SK-N-SH (cell line): ENCODE data around the gene PRAME. TPM values are rescaled to one million over a fixed set of nuclear protein-coding genes. Genes with fewer than 3 reads are reported as not detected.

Experiments
- CTCF ChIA-PET: fragments of 300-600, 350-600 bp; formaldehyde crosslinking; extraction: SDS; loops from one replicate; lab custom pipeline; 2021; lab: Yijun Ruan, JAX
- POLR2A ChIA-PET: fragments of 350-600 bp; sonication (Branson Sonifier 250); formaldehyde crosslinking; extraction: SDS; loops from one replicate; lab custom pipeline; 2020; ENCODE audit warnings: antibody characterized with exemption, inconsistent platforms; lab: Yijun Ruan, JAX
- DNase-seq: peaks from one replicate; pipeline ENCODE4 v3.0.0; 2012
- H2AFZ ChIP-seq: fragments of 200-600 bp; sonication (generic); 2 replicates; pipeline ENCODE4 v1.8.1; 2016; ENCODE audit warnings: antibody characterized with exemption, mild to moderate bottlenecking, low read depth
- H3F3A ChIP-seq: fragments of 200-600 bp; sonication (generic); replicated peaks from 2 replicates; pipeline ENCODE3; 2016; ENCODE audit warnings: antibody characterized with exemption, mild to moderate bottlenecking; ENCODE audit not compliant: insufficient read depth
- H3K27ac ChIP-seq, 2 experiments: fragments of 200-500 bp in 1 of 2; fragments of 200-600 bp in 1 of 2; sonication (Bioruptor generic) in 1 of 2; sonication (generic), shearing (Covaris generic) in 1 of 2; 2 replicates each; pipeline versions ENCODE4 v1.5.1 to v1.6.1; 2014 to 2016; ENCODE audit warnings: low read depth in 2 of 2, inconsistent platforms in 1 of 2, low read length in 1 of 2, mild to moderate bottlenecking in 1 of 2, mixed read lengths in 1 of 2
- H3K27me3 ChIP-seq: fragments of 200-600 bp; sonication (generic), shearing (Covaris generic); 2 replicates; pipeline ENCODE4 v1.6.1; 2016; ENCODE audit warnings: mixed run types; ENCODE audit not compliant: insufficient read depth
- H3K36me3 ChIP-seq, 2 experiments: fragments of 200-500 bp in 1 of 2; fragments of 200-600 bp in 1 of 2; sonication (Bioruptor generic) in 1 of 2; sonication (generic) in 1 of 2; replicated peaks in 1 of 2; 2 replicates each; pipeline versions ENCODE3 to v1.5.1; 2014 to 2016; ENCODE audit warnings: low read length in 1 of 2, mild to moderate bottlenecking in 1 of 2; ENCODE audit not compliant: insufficient read depth in 2 of 2, control insufficient read depth in 1 of 2
- H3K4me1 ChIP-seq, 2 experiments: fragments of 200-500 bp in 1 of 2; fragments of 200-600 bp in 1 of 2; sonication (Bioruptor generic) in 1 of 2; sonication (generic), shearing (Covaris generic) in 1 of 2; 2 replicates each; pipeline versions ENCODE4 v1.5.1 to v1.6.1; 2014 to 2016; ENCODE audit warnings: low read depth in 1 of 2, low read length in 1 of 2, mixed run types in 1 of 2; ENCODE audit not compliant: insufficient read depth in 2 of 2, control insufficient read depth in 1 of 2
- H3K4me2 ChIP-seq: fragments of 200-600 bp; sonication (generic), shearing (Covaris generic); 2 replicates; pipeline ENCODE4 v1.6.1; 2017; ENCODE audit warnings: mixed run types
- H3K4me3 ChIP-seq, 2 experiments: fragments of 200-500 bp in 1 of 2; fragments of 200-600 bp in 1 of 2; sonication (Bioruptor generic) in 1 of 2; sonication (generic), shearing (Covaris generic) in 1 of 2; 2 replicates each; pipeline versions ENCODE4 v1.5.1 to v1.8.1; 2014 to 2016; ENCODE audit warnings: low read depth in 2 of 2, inconsistent platforms in 1 of 2, low read length in 1 of 2, mild to moderate bottlenecking in 1 of 2, mixed read lengths in 1 of 2, moderate library complexity in 1 of 2
- H3K79me2 ChIP-seq: fragments of 200-600 bp; sonication (generic); 2 replicates; pipeline ENCODE4 v1.8.1; 2017; ENCODE audit warnings: mild to moderate bottlenecking; ENCODE audit not compliant: insufficient read depth
- H3K9ac ChIP-seq: fragments of 200-600 bp; sonication (generic); 2 replicates; pipeline ENCODE4 v1.6.1; 2017; ENCODE audit warnings: mixed run types
- H3K9me2 ChIP-seq: fragments of 200-600 bp; sonication (generic); 2 replicates; pipeline ENCODE4 v1.6.1; 2017; ENCODE audit warnings: mixed run types
- H3K9me3 ChIP-seq: fragments of 200-600 bp; sonication (generic); 2 replicates; pipeline ENCODE4 v1.6.1; 2017; ENCODE audit warnings: mixed run types, mild to moderate bottlenecking, moderate library complexity
- H4K20me1 ChIP-seq: fragments of 200-600 bp; sonication (generic); 2 replicates; pipeline ENCODE4 v1.6.1; 2017; ENCODE audit warnings: mild to moderate bottlenecking, mixed run types; ENCODE audit not compliant: insufficient read depth
- CTCF ChIP-seq: fragments of 200-600 bp; sonication (generic); IDR thresholded peaks from 2 replicates; pipeline ENCODE4 v1.6.1; 2017; ENCODE audit warnings: antibody characterized with exemption, mild to moderate bottlenecking, moderate library complexity
- ELF1 ChIP-seq: IDR thresholded peaks from 2 replicates; pipeline ENCODE4 v1.4.0; 2012
- EP300 ChIP-seq, 2 experiments: IDR thresholded peaks; 2 replicates each; pipeline versions ENCODE4 v1.4.0 to v1.6.1; 2012; ENCODE audit warnings: borderline replicate concordance in 1 of 2, low read depth in 1 of 2, low read length in 1 of 2
- FOSL2 ChIP-seq: IDR thresholded peaks from 2 replicates; pipeline ENCODE4 v1.4.0; 2012; ENCODE audit warnings: low read depth, mild to moderate bottlenecking, moderate library complexity, borderline replicate concordance
- FOXJ3 ChIP-seq: sonication (generic); formaldehyde crosslinking; IDR thresholded peaks from 2 replicates; pipeline ENCODE4 v1.5.1; 2020; ENCODE audit warnings: mild to moderate bottlenecking, missing genetic modification reagents
- FOXM1 ChIP-seq: IDR thresholded peaks from 2 replicates; pipeline ENCODE4 v1.4.0; 2012; ENCODE audit warnings: low read depth, mild to moderate bottlenecking
- GABPA ChIP-seq: IDR thresholded peaks from 2 replicates; pipeline ENCODE4 v1.4.0; 2012; ENCODE audit warnings: low read depth, mild to moderate bottlenecking
- GATA2 ChIP-seq: sonication (generic); formaldehyde crosslinking; IDR thresholded peaks from 2 replicates; pipeline ENCODE4 v1.5.0; 2020; ENCODE audit warnings: mild to moderate bottlenecking, missing genetic modification reagents
- JUND ChIP-seq: IDR thresholded peaks from 2 replicates; pipeline ENCODE4 v1.4.0; 2012
- MAX ChIP-seq: IDR thresholded peaks from 2 replicates; pipeline ENCODE4 v1.4.0; 2012; ENCODE audit warnings: low read depth
- NFIC ChIP-seq: IDR thresholded peaks from 2 replicates; pipeline ENCODE4 v1.4.0; 2012; ENCODE audit warnings: borderline replicate concordance
- NRF1 ChIP-seq: IDR thresholded peaks from 2 replicates; pipeline ENCODE4 v1.6.1; 2012; ENCODE audit warnings: low read depth, mild to moderate bottlenecking, low read length
- RAD21 ChIP-seq: IDR thresholded peaks from 2 replicates; pipeline ENCODE4 v1.6.1; 2012; ENCODE audit warnings: mild to moderate bottlenecking, low read length
- REST ChIP-seq: IDR thresholded peaks from 2 replicates; pipeline ENCODE4 v1.6.1; 2012; ENCODE audit warnings: mild to moderate bottlenecking, low read depth, low read length, moderate library complexity
- RFX5 ChIP-seq: IDR thresholded peaks from 2 replicates; pipeline ENCODE4 v1.6.1; 2012; ENCODE audit warnings: mild to moderate bottlenecking, improper control_type of control experiment, low read length
- RXRA ChIP-seq: IDR thresholded peaks from 2 replicates; pipeline ENCODE4 v1.4.0; 2012; ENCODE audit warnings: low read depth, mild to moderate bottlenecking, borderline replicate concordance
- TAF1 ChIP-seq: IDR thresholded peaks from 2 replicates; pipeline ENCODE4 v1.6.1; 2012; ENCODE audit warnings: low read depth, mild to moderate bottlenecking, low read length, moderate library complexity, borderline replicate concordance
- TCF12 ChIP-seq: IDR thresholded peaks from 2 replicates; pipeline ENCODE4 v1.4.0; 2012
- USF1 ChIP-seq: IDR thresholded peaks from 2 replicates; pipeline ENCODE4 v1.4.0; 2012; ENCODE audit warnings: low read depth, borderline replicate concordance
- USF2 ChIP-seq: fragments of 150-350 bp; IDR thresholded peaks from 2 replicates; pipeline ENCODE4 v1.6.1; 2017; ENCODE audit warnings: antibody characterized with exemption, low read length, low read depth, borderline replicate concordance
- WGBS: methylation state at CpG from one replicate; pipeline ENCODE4 v1.1.6; 2017; ENCODE audit warnings: low lambda C conversion rate; 5-methylcytosine and 5-hydroxymethylcytosine counted together
- polyA plus RNA-seq, 3 experiments: library from polyadenylated mRNA; depleted of rRNA; stranded (reverse); fragments of >200 nt; gene quantifications; 2 replicates each; pipeline ENCODE4 v1.2.3, GENCODE V29; 2012

Gene PRAME
- polyA plus RNA-seq, 1 of the 3 experiments (the other 2 are of a cell fraction) = 193 TPM

- no peaks in the 10 kb centered on the region for H3K79me2 ChIP-seq
- H3K9ac ChIP-seq = no peak within 1 kb of the TSS
- no peaks in the 10 kb centered on the region for H4K20me1 ChIP-seq
- POLR2A ChIA-PET = interaction anchor here (0.6 kb wide), 1 partner anchor 23 kb away, joined by 3 read pairs; no protein-coding TSS in a partner anchor
- H3K4me1 ChIP-seq = no peaks in the 10 kb centered on the region
- TF ChIP-seq RAD21 = no peak
- TF ChIP-seq GABPA = no peak
- TF ChIP-seq FOXJ3 (CRISPR knock-in tag) = no peak
- TF ChIP-seq ELF1 = no peak
- no peak for TF ChIP-seq CTCF
- no peak for TF ChIP-seq MAX
- no peak for TF ChIP-seq JUND
- no peak for TF ChIP-seq EP300 (IDR thresholded peaks at IDR 0.05; ENCODE audit: borderline replicate concordance in 1 of 2, low read depth in 1 of 2, low read length in 1 of 2)
- no peak for TF ChIP-seq RFX5
- TF ChIP-seq TAF1 = no peak
- no peak for TF ChIP-seq FOXM1
- no peak for TF ChIP-seq TCF12
- no peak for TF ChIP-seq NRF1
- no peak for TF ChIP-seq RXRA
- no peak for TF ChIP-seq REST
- no peak for TF ChIP-seq GATA2 (CRISPR knock-in tag)
- no peak for TF ChIP-seq FOSL2
- no peak for TF ChIP-seq USF1
- TF ChIP-seq NFIC = no peak
- no peak for TF ChIP-seq USF2
- H3K27me3 ChIP-seq = peaks cover 7% of the 10 kb centered on the region
- H3F3A ChIP-seq = no peaks in the 10 kb centered on the region
- no peak within 1 kb of the TSS for H3K4me2 ChIP-seq
- no peak within 1 kb of the TSS; the same call in 1 of the 2 replicates for H2AFZ ChIP-seq
- no peaks in the 10 kb centered on the region for H3K9me2 ChIP-seq
- 84% methylated on average over 10 of the region's 12 CpGs for WGBS
- H3K9me3 ChIP-seq = no peaks in the 10 kb centered on the region
- H3K27ac ChIP-seq = no peak within 1 kb of the TSS
- CTCF ChIA-PET = interaction anchor here (0.8 to 1.9 kb wide), 2 partner anchors 11 to 56 kb away, joined by 3 to 21 read pairs; partner anchors contain the start of gene ZNF280B
- no peak within 1 kb of the TSS for H3K4me3 ChIP-seq
- no peak for DNase-seq
- H3K36me3 ChIP-seq = no peaks in the 10 kb centered on the region
Measured at GRCh38 chr22:22520020-22520656, 38.9 kb downstream of the PRAME start, which contains the start of gene ZNF280A. Gene ZNF280A, minus strand, starts transcription at chr22:22520270. Its CDS starts 4,640 bp downstream, at chr22:22515630.
